SU-DHL-6 (cell line): Measurements from ENCODE around the gene E2F6.

ENCODE experiments used
- H2AFZ ChIP-seq: fragments of 200-600 bp; sonication (generic); 2 replicates; pipeline ENCODE4 v1.6.1; 2014; ENCODE audit warnings: low read depth, mild to moderate bottlenecking, moderate library complexity, mixed read lengths, antibody characterized with exemption, low read length; ENCODE audit not compliant: severe bottlenecking
- H3F3A ChIP-seq: fragments of 200-600 bp; shearing (Covaris generic); 2 replicates; pipeline ENCODE4 v1.6.0; 2016; ENCODE audit warnings: antibody characterized with exemption, mild to moderate bottlenecking; ENCODE audit not compliant: insufficient read depth
- H3K27ac ChIP-seq: fragments of 200-600 bp; sonication (generic); 2 replicates; pipeline ENCODE4 v1.5.1; 2016; ENCODE audit warnings: low read depth, mild to moderate bottlenecking, low read length, moderate library complexity, mixed read lengths
- H3K27me3 ChIP-seq: fragments of 200-600 bp; sonication (generic), shearing (Covaris generic); 2 replicates; pipeline ENCODE4 v1.6.0; 2014; ENCODE audit warnings: mild to moderate bottlenecking, low read length
- H3K36me3 ChIP-seq: fragments of 200-600 bp; sonication (generic); 2 replicates; pipeline ENCODE4 v1.6.1; 2014; ENCODE audit warnings: mild to moderate bottlenecking, low read length, mixed read lengths
- H3K4me2 ChIP-seq: fragments of 300-600, 200-600 bp; shearing (Covaris generic), sonication (generic); 2 replicates; pipeline ENCODE4 v1.6.0; 2014; ENCODE audit warnings: low read length, low read depth, mild to moderate bottlenecking; ENCODE audit not compliant: poor library complexity, severe bottlenecking
- H3K4me3 ChIP-seq: fragments of 200-600 bp; sonication (generic); 2 replicates; pipeline ENCODE4 v1.5.1; 2014; ENCODE audit warnings: antibody characterized with exemption, low read length, mild to moderate bottlenecking, mixed read lengths; ENCODE audit not compliant: insufficient read depth, poor library complexity, severe bottlenecking
- H3K79me2 ChIP-seq: fragments of 200-600 bp; sonication (generic); 2 replicates; pipeline ENCODE4 v1.6.1; 2014; ENCODE audit warnings: mild to moderate bottlenecking, low read length, moderate library complexity; ENCODE audit not compliant: insufficient read depth
- H3K9ac ChIP-seq: fragments of 200-600 bp; sonication (generic); 2 replicates; pipeline ENCODE4 v1.7.0; 2014; ENCODE audit warnings: mild to moderate bottlenecking, low read length
- H3K9me2 ChIP-seq: fragments of 200-600 bp; sonication (generic); replicated peaks from 2 replicates; pipeline ENCODE4 v1.6.1; 2014; ENCODE audit warnings: low read length; ENCODE audit not compliant: insufficient read depth
- H3K9me3 ChIP-seq: fragments of 200-600 bp; sonication (generic); 2 replicates; pipeline ENCODE4 v1.6.1; 2014; ENCODE audit warnings: low read length, mixed read lengths; ENCODE audit not compliant: insufficient read depth
- H4K20me1 ChIP-seq: fragments of 200-600 bp; sonication (generic); 2 replicates; pipeline ENCODE4 v1.6.1; 2014; ENCODE audit warnings: low read depth, mild to moderate bottlenecking, antibody characterized with exemption, low read length, moderate library complexity, mixed read lengths
- EZH2phosphoT487 ChIP-seq: fragments of 200-600 bp; sonication (generic), shearing (Covaris generic); conservative IDR thresholded peaks from 2 replicates; pipeline ENCODE4 v1.6.1; 2018; ENCODE audit warnings: mild to moderate bottlenecking, antibody characterized with exemption, low read length, moderate library complexity, mixed read lengths
- TF ChIP-seq, protein P1 (sequence below): fragments of 200-600 bp; sonication (generic); IDR thresholded peaks from one replicate; pipeline ENCODE4 v1.5.1; 2017; ENCODE audit warnings: antibody characterized with exemption, mild to moderate bottlenecking, low read length, moderate library complexity; ENCODE audit not compliant: insufficient read depth, poor library complexity, severe bottlenecking

E2F6 gene

DNA sequence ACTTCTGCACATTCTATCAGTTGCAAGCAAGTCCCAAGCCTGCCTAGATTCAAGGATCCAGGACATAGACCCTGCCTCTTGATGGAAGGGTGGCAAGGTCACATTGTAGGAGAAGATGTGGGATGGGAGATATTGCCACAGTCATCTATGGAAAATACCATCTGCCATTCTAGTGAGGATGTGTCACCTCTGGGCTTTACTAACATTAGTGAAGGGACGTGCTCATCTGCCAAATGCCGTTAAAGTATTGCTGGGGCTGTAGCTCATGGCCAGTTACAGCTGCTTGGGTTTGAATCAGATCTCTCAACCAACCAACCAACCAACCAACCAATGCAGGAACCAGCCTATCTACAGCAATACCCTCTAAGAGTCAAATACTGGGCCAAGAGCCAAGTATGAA lies 49.0 kb downstream of the E2F6 start:
- no peak for TF ChIP-seq EZH2phosphoT487
- H3K27ac ChIP-seq: no peak overlapping the region
- no peak overlapping the region for H3K9ac ChIP-seq
- no peaks in the 10 kb centered on the region for H4K20me1 ChIP-seq
- no peaks in the 10 kb centered on the region for H3K27me3 ChIP-seq
- H3K79me2 ChIP-seq: no peaks in the 10 kb centered on the region
- no peaks in the 10 kb centered on the region for H3F3A ChIP-seq
- no peak overlapping the region for H3K4me2 ChIP-seq
- H3K36me3 ChIP-seq: no peaks in the 10 kb centered on the region
- no peak overlapping the region for H2AFZ ChIP-seq
- H3K4me3 ChIP-seq: no peak overlapping the region
- H3K9me2 ChIP-seq: no peaks in the 10 kb centered on the region
- peaks cover 7% of the 10 kb centered on the region; the same call in 1 of the 2 replicates for H3K9me3 ChIP-seq

DNA sequence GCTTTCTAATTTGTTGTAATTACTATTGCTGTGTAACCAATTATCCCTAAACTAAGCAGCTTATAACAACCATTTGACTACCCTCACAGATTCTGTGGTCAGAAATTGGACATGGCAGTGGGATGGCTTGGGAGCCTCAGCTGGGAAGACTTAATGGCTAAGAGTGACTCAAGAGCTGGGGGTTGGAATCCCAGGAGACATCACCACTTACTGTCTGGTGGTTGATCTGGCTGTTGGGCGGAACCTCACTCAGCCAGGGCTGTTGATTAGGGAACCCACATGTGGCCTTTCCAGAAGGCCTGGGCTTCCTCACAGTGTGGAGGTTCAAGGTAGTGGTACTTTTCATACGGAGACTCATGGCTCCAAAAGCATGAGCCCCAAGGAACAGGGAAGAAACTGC lies 49.8 kb downstream of the E2F6 start:
- Histone ChIP-seq H3K27ac (no peak overlapping the region), H3K36me3 (no peaks in the 10 kb centered on the region), H3K9ac (no peak overlapping the region), H3K4me3 (no peak overlapping the region), H4K20me1 (no peaks in the 10 kb centered on the region), H3K9me2 (no peaks in the 10 kb centered on the region), H3K4me2 (no peak overlapping the region), H3K79me2 (no peaks in the 10 kb centered on the region), H3K27me3 (no peaks in the 10 kb centered on the region), H3K9me3 (peaks cover 7% of the 10 kb centered on the region; the same call in 1 of the 2 replicates), H3F3A (no peaks in the 10 kb centered on the region), H2AFZ (no peak overlapping the region)
- no peak for TF ChIP-seq EZH2phosphoT487
- TF ChIP-seq, protein P1, sequence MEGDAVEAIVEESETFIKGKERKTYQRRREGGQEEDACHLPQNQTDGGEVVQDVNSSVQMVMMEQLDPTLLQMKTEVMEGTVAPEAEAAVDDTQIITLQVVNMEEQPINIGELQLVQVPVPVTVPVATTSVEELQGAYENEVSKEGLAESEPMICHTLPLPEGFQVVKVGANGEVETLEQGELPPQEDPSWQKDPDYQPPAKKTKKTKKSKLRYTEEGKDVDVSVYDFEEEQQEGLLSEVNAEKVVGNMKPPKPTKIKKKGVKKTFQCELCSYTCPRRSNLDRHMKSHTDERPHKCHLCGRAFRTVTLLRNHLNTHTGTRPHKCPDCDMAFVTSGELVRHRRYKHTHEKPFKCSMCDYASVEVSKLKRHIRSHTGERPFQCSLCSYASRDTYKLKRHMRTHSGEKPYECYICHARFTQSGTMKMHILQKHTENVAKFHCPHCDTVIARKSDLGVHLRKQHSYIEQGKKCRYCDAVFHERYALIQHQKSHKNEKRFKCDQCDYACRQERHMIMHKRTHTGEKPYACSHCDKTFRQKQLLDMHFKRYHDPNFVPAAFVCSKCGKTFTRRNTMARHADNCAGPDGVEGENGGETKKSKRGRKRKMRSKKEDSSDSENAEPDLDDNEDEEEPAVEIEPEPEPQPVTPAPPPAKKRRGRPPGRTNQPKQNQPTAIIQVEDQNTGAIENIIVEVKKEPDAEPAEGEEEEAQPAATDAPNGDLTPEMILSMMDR: no peak

DNA sequence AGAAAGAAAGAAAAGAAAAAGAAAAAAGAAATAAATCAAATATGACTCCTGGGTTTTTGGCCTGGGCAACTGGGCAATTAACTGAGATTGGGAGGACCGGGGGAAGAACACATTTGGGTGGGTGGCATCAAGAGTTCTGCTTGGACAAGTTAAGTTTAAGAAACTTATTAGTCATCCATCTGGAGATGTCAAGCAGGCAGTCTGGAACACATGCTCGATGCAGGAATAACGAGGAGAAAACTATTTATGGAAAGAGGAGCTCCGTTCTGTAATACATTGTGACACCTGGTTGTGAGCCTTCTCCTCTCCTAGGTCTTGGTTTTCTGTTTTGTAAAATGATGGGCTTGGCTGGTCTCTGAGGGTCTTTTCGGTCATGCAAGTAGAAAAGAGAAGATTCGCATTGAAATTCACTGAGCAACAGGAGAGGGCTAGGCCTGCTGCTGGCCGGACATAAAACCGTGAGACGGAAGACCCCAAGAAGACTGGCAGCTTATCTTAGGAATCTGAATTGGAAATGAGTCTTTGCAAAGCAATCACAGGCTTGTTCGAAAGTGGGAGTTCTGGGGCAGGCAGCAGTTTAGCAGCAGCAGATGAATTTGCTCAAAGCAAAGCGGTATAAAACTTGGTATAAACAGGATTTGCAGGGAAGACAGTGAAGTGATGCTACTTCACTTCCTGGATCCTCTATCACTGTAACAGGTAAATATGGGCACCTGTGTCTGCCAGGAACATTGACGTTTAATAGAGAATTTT lies 51.4 kb downstream of the E2F6 start:
- H3K9ac ChIP-seq: no peak overlapping the region
- no peaks in the 10 kb centered on the region for H4K20me1 ChIP-seq
- H3F3A ChIP-seq: no peaks in the 10 kb centered on the region
- H3K9me3 ChIP-seq: peaks cover 7% of the 10 kb centered on the region; the same call in 1 of the 2 replicates
- H3K27me3 ChIP-seq: no peaks in the 10 kb centered on the region
- H3K4me2 ChIP-seq: no peak overlapping the region
- H3K27ac ChIP-seq: no peak overlapping the region
- TF ChIP-seq EZH2phosphoT487: no peak
- TF ChIP-seq, protein P1: no peak
- no peaks in the 10 kb centered on the region for H3K9me2 ChIP-seq
- no peaks in the 10 kb centered on the region for H3K79me2 ChIP-seq
- H3K36me3 ChIP-seq: no peaks in the 10 kb centered on the region
- no peak overlapping the region for H3K4me3 ChIP-seq
- no peak overlapping the region for H2AFZ ChIP-seq

DNA sequence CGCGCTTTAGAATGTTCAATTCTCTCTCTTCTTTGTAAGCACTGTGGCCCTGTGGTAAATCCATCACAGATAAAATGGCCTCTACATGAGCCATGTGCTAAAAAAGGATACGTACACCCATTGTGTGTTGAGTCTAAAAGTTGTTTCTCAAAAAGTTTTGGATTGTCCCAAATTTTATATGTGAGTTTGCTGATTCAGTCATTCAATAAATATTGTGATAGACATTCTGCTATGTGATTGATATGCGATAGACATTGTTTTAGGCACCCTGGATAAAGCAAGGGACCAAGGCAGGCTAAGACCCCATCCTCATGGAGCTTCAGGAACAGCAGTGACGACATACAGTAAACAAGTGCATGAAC lies 53.5 kb downstream of the E2F6 start:
- no peak overlapping the region for H3K4me2 ChIP-seq
- no peaks in the 10 kb centered on the region for H3K27me3 ChIP-seq
- no peak overlapping the region for H2AFZ ChIP-seq
- H4K20me1 ChIP-seq: no peaks in the 10 kb centered on the region
- H3F3A ChIP-seq: no peaks in the 10 kb centered on the region
- H3K9me2 ChIP-seq: no peaks in the 10 kb centered on the region
- no peak overlapping the region for H3K4me3 ChIP-seq
- H3K79me2 ChIP-seq: no peaks in the 10 kb centered on the region
- H3K36me3 ChIP-seq: no peaks in the 10 kb centered on the region
- no peak overlapping the region for H3K27ac ChIP-seq
- no peak overlapping the region for H3K9ac ChIP-seq
- H3K9me3 ChIP-seq: no peaks in the 10 kb centered on the region; the same call in 1 of the 2 replicates
- TF ChIP-seq, protein P1: no peak
